Loucy (cell line): Measurements from ENCODE around the gene MMS19.

Source experiments
- H2AFZ ChIP-seq: fragments of 200-600 bp; sonication (generic); 2 replicates; pipeline ENCODE4 v1.6.0; 2016; ENCODE audit warnings: antibody characterized with exemption, mild to moderate bottlenecking, low read length, moderate library complexity
- H3F3A ChIP-seq: fragments of 200-600 bp; 2 replicates; pipeline ENCODE4 v1.6.0; 2016; ENCODE audit warnings: antibody characterized with exemption, low read depth, mild to moderate bottlenecking
- H3K27me3 ChIP-seq: fragments of 200-600 bp; sonication (generic); 2 replicates; pipeline ENCODE4 v1.6.1; 2014; ENCODE audit warnings: low read length, mild to moderate bottlenecking; ENCODE audit not compliant: insufficient read depth, poor library complexity, severe bottlenecking
- H3K36me3 ChIP-seq: fragments of 200-600 bp; sonication (generic); 2 replicates; pipeline ENCODE4 v1.6.1; 2016; ENCODE audit warnings: low read length; ENCODE audit not compliant: insufficient read depth
- H3K4me1 ChIP-seq: fragments of 200-600 bp; sonication (generic); 2 replicates; pipeline ENCODE4 v1.5.1; 2014; ENCODE audit warnings: low read length, mild to moderate bottlenecking; ENCODE audit not compliant: insufficient read depth, poor library complexity, severe bottlenecking
- H3K4me2 ChIP-seq: fragments of 200-600 bp; sonication (generic); 2 replicates; pipeline ENCODE4 v1.6.0; 2014; ENCODE audit warnings: antibody characterized with exemption, low read length, low read depth, mild to moderate bottlenecking; ENCODE audit not compliant: poor library complexity, severe bottlenecking
- H3K4me3 ChIP-seq: fragments of 200-600 bp; sonication (generic); 2 replicates; pipeline ENCODE4 v1.5.1; 2014; ENCODE audit warnings: low read length, mild to moderate bottlenecking, mixed read lengths; ENCODE audit not compliant: poor library complexity, severe bottlenecking
- H3K79me2 ChIP-seq: fragments of 200-600 bp; sonication (generic); 2 replicates; pipeline ENCODE4 v1.6.1; 2014; ENCODE audit warnings: low read length; ENCODE audit not compliant: insufficient read depth
- H3K9ac ChIP-seq: fragments of 200-600 bp; sonication (generic); 2 replicates; pipeline ENCODE4 v1.6.0; 2014; ENCODE audit warnings: mild to moderate bottlenecking, low read depth, low read length, moderate library complexity; ENCODE audit not compliant: poor library complexity, severe bottlenecking
- H3K9me2 ChIP-seq: fragments of 200-600 bp; sonication (generic); replicated peaks from 2 replicates; pipeline ENCODE4 v1.6.1; 2016; ENCODE audit warnings: low read depth, low read length, mixed read lengths
- H3K9me3 ChIP-seq: fragments of 200-600 bp; sonication (generic); 2 replicates; pipeline ENCODE4 v1.6.1; 2014; ENCODE audit warnings: mild to moderate bottlenecking, antibody characterized with exemption, low read length, low read depth; ENCODE audit not compliant: insufficient read depth
- H4K20me1 ChIP-seq: fragments of 200-600 bp; sonication (generic); 2 replicates; pipeline ENCODE4 v1.6.0; 2014; ENCODE audit warnings: antibody characterized with exemption, low read length, mild to moderate bottlenecking; ENCODE audit not compliant: insufficient read depth, poor library complexity, severe bottlenecking
- CTCF ChIP-seq: fragments of 200-600 bp; sonication (generic); conservative IDR thresholded peaks from 2 replicates; pipeline ENCODE4 v1.5.1; 2014; ENCODE audit warnings: mild to moderate bottlenecking, antibody characterized with exemption, low read length
- EZH2phosphoT487 ChIP-seq: fragments of 200-600 bp; IDR thresholded peaks from 2 replicates; pipeline ENCODE4 v1.6.1; 2018; ENCODE audit warnings: antibody characterized with exemption, mild to moderate bottlenecking, moderate library complexity, borderline replicate concordance

MMS19 gene

GRCh38 chr10:97520978-97521761 lies 22.9 kb upstream of the MMS19 start:
- no peak overlapping the region for H2AFZ ChIP-seq
- H3K9me3 ChIP-seq = no peaks in the 10 kb centered on the region
- no peaks in the 10 kb centered on the region for H3K79me2 ChIP-seq
- H3K9ac ChIP-seq = no peak overlapping the region
- TF ChIP-seq CTCF = no peak
- TF ChIP-seq EZH2phosphoT487 = no peak
- no peaks in the 10 kb centered on the region for H3K4me1 ChIP-seq
- no peaks in the 10 kb centered on the region for H3K9me2 ChIP-seq
- H3F3A ChIP-seq = no peaks in the 10 kb centered on the region
- H3K4me2 ChIP-seq = no peak overlapping the region
- H4K20me1 ChIP-seq = no peaks in the 10 kb centered on the region
- H3K36me3 ChIP-seq = no peaks in the 10 kb centered on the region
- H3K4me3 ChIP-seq = no peak overlapping the region
- no peaks in the 10 kb centered on the region for H3K27me3 ChIP-seq

GRCh38 chr10:97520520-97520919 lies 22.3 kb upstream of the MMS19 start:
- Histone ChIP-seq H3K9me2 (no peaks in the 10 kb centered on the region), H3K79me2 (no peaks in the 10 kb centered on the region), H3K36me3 (no peaks in the 10 kb centered on the region), H3F3A (no peaks in the 10 kb centered on the region), H4K20me1 (no peaks in the 10 kb centered on the region), H3K4me1 (no peaks in the 10 kb centered on the region), H3K4me3 (no peak overlapping the region), H3K4me2 (no peak overlapping the region), H3K9me3 (no peaks in the 10 kb centered on the region), H2AFZ (no peak overlapping the region), H3K27me3 (no peaks in the 10 kb centered on the region), H3K9ac (no peak overlapping the region)
- TF ChIP-seq CTCF (no peak), EZH2phosphoT487 (no peak)

- Histone ChIP-seq H3K9ac (no peak overlapping the region), H3K27me3 (no peaks in the 10 kb centered on the region), H3K4me3 (no peak overlapping the region), H3K4me1 (no peaks in the 10 kb centered on the region), H3F3A (no peaks in the 10 kb centered on the region), H4K20me1 (no peaks in the 10 kb centered on the region), H3K4me2 (no peak overlapping the region), H3K36me3 (no peaks in the 10 kb centered on the region), H2AFZ (no peak overlapping the region), H3K9me2 (no peaks in the 10 kb centered on the region), H3K9me3 (no peaks in the 10 kb centered on the region), H3K79me2 (no peaks in the 10 kb centered on the region)
- no peak for TF ChIP-seq EZH2phosphoT487
- no peak for TF ChIP-seq CTCF
Measured at GRCh38 chr10:97519342-97519741, 21.1 kb upstream of the MMS19 start.
